ENCODE results near the gene CORO2B. TPM values are rescaled to one million over a fixed set of nuclear protein-coding genes. Genes with fewer than 3 reads are reported as not detected.

The CORO2B gene
- total RNA-seq, 1 experiment from 2014 or later: 3.8 TPM

DNA sequence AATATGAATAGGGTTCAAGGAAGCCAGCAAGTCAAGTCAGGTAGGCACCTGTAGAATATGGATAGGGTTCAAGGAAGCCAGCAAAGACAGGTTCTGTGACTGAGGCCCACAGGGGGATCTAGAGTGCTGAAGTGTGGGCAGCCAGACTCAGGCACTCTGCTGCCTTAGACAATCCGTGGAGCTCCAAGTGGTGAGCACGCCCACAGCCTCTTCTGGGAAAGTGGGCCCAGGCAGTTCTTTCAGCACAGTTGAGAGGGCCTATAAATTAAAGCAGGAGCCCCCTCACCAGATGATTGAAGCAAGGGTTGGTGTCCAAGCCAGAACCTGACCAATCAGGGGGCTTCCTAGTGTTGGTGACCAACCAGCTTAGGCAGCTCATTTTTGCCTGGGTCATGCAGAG lies 190.9 kb downstream of the CORO2B start:
- ChIA-PET POLR2A (ENCODE audit: low non-redundant PET) (no interaction called here), CTCF (no interaction called here)
- Histone ChIP-seq H3K27me3 (replicated peaks; ENCODE audit: insufficient read depth, low read depth, low read length, poor library complexity) (no peaks in the 10 kb centered on the region), H3K4me3 (ENCODE audit: low read depth, low read length, poor library complexity, severe bottlenecking) (no peak overlapping the region), H3K27ac (ENCODE audit: low read depth, low read length, poor library complexity, severe bottlenecking) (no peak overlapping the region), H3K9me3 (ENCODE audit: low read depth, low read length, poor library complexity, severe bottlenecking) (no peaks in the 10 kb centered on the region), H3K36me3 (ENCODE audit: insufficient read depth, low read length, poor library complexity, severe bottlenecking) (no peaks in the 10 kb centered on the region), H3K4me1 (ENCODE audit: insufficient read depth, low read length, poor library complexity, severe bottlenecking) (peaks cover 5% of the 10 kb centered on the region)
- no TSS peak for BruUV-seq (replicated peaks)
- intact Hi-C loops (cut with micrococcal nuclease; ENCODE audit: unreplicated experiment): no loop called here
- TF ChIP-seq EZH2 (IDR thresholded peaks at IDR 0.05; ENCODE audit: borderline replicate concordance, low read depth, low read length, poor library complexity, severe bottlenecking) (no peak), CTCF (conservative IDR thresholded peaks at IDR 0.05; ENCODE audit: low read depth, low read length) (no peak)
- DNase-seq (ENCODE audit: low spot score): no peak

DNA sequence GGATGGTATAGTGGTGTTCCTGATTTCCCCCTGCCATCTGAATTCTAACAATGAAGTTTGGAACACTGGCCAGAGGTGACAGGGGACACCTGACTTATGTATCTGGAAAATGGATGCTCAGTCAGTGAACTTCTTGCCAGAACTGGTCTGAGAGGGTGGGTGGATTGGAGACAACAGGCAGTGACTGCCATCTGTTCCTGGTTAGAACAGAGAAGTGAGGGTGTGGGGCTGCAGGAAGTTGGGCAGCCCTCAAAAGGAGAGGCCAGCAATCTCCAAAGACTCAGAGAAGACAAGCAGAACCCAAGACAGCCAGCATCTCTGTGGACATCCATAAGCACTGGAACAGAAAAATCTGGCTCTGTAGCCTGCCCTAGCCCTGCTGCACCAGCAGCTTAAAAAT lies 191.4 kb downstream of the CORO2B start:
- TF ChIP-seq CTCF (conservative IDR thresholded peaks at IDR 0.05; ENCODE audit: low read depth, low read length) (no peak), EZH2 (IDR thresholded peaks at IDR 0.05; ENCODE audit: borderline replicate concordance, low read depth, low read length, poor library complexity, severe bottlenecking) (no peak)

DNA sequence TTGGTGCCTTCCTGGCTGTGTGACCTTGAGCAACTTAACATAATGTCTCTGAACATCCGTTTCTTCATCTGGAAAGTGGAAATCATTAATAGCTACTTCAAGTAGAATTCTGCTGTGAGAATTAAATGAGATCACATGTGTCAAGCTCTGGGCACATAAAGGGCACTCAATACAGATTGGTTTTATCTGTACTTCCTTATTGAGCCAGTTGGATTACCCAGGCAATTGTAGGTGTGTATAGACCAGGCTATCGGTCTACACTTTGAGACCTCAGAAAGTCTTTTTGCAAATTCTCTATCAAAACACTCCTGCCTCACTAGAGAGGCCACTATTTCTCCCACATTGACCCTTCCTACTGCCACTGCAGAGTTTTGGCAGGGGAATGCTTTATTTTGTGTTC lies 194.2 kb downstream of the CORO2B start:
- Histone ChIP-seq H3K9me3 (ENCODE audit: low read depth, low read length, poor library complexity, severe bottlenecking) (no peaks in the 10 kb centered on the region), H3K4me3 (ENCODE audit: low read depth, low read length, poor library complexity, severe bottlenecking) (no peak overlapping the region), H3K4me1 (ENCODE audit: insufficient read depth, low read length, poor library complexity, severe bottlenecking) (no peaks in the 10 kb centered on the region), H3K36me3 (ENCODE audit: insufficient read depth, low read length, poor library complexity, severe bottlenecking) (peaks cover 5% of the 10 kb centered on the region), H3K27me3 (replicated peaks; ENCODE audit: insufficient read depth, low read depth, low read length, poor library complexity) (no peaks in the 10 kb centered on the region), H3K27ac (ENCODE audit: low read depth, low read length, poor library complexity, severe bottlenecking) (no peak overlapping the region)
- intact Hi-C loops (cut with micrococcal nuclease; ENCODE audit: unreplicated experiment): no loop called here
- no peak for TF ChIP-seq EZH2 (IDR thresholded peaks at IDR 0.05; ENCODE audit: borderline replicate concordance, low read depth, low read length, poor library complexity, severe bottlenecking)
- TF ChIP-seq CTCF (conservative IDR thresholded peaks at IDR 0.05; ENCODE audit: low read depth, low read length): no peak
- ChIA-PET POLR2A (ENCODE audit: low non-redundant PET) (interaction anchor here (0.8 kb wide), 1 partner anchor 81 kb away, joined by 4 read pairs; no protein-coding TSS in a partner anchor), CTCF (no interaction called here)
- DNase-seq (ENCODE audit: low spot score): no peak
- BruUV-seq (replicated peaks): no TSS peak

More for the DNA sequence above, 191.4 kb downstream of the CORO2B start:
- ChIA-PET POLR2A (ENCODE audit: low non-redundant PET) (no interaction called here), CTCF (no interaction called here)
- Histone ChIP-seq H3K36me3 (ENCODE audit: insufficient read depth, low read length, poor library complexity, severe bottlenecking) (no peaks in the 10 kb centered on the region), H3K4me1 (ENCODE audit: insufficient read depth, low read length, poor library complexity, severe bottlenecking) (peaks cover 5% of the 10 kb centered on the region), H3K4me3 (ENCODE audit: low read depth, low read length, poor library complexity, severe bottlenecking) (no peak overlapping the region), H3K27ac (ENCODE audit: low read depth, low read length, poor library complexity, severe bottlenecking) (no peak overlapping the region), H3K27me3 (replicated peaks; ENCODE audit: insufficient read depth, low read depth, low read length, poor library complexity) (no peaks in the 10 kb centered on the region), H3K9me3 (ENCODE audit: low read depth, low read length, poor library complexity, severe bottlenecking) (no peaks in the 10 kb centered on the region)
- intact Hi-C loops (cut with micrococcal nuclease; ENCODE audit: unreplicated experiment): no loop called here
- no TSS peak for BruUV-seq (replicated peaks)
- no peak for DNase-seq (ENCODE audit: low spot score)

All from A673 (cell line).